HepG2 (cell line): Measurements from ENCODE around the gene RALB. TPM values are rescaled to one million over a fixed set of nuclear protein-coding genes. Genes with fewer than 3 reads are reported as not detected.

Experiments
- ATAC-seq: fragments of 200-7000 bp; cut with Tn5 transposase; 3 replicates; pipeline ENCODE4 v1.9.1; 2020; ENCODE audit warnings: mild to moderate bottlenecking, moderate library complexity
- BruUV-seq: library from RNA; stranded (reverse); fragments of 400-500 nt; replicated peaks from 2 replicates; lab custom pipeline; 2021; lab: Mats Ljungman, UMichigan
- CTCF ChIA-PET: fragments of 300-600 bp; formaldehyde crosslinking; extraction: SDS; loops from one replicate; lab custom pipeline; 2021; ENCODE audit warnings: low total read pairs, inconsistent platforms, low intra/inter-chr PET ratio; lab: Yijun Ruan, JAX
- POLR2A ChIA-PET: fragments of 350-600 bp; sonication (Branson Sonifier 250); formaldehyde crosslinking; loops from one replicate; lab custom pipeline; 2020; ENCODE audit warnings: antibody characterized with exemption, inconsistent platforms; lab: Yijun Ruan, JAX
- DNase-seq: peaks from one replicate; pipeline ENCODE4 v3.0.0-alpha.2; 2015; ENCODE audit warnings: low spot score
- FAIRE-seq: peaks from 3 replicates; lab custom pipeline; 2011; peaks lifted over from hg19 to GRCh38; lab: Jason Lieb, UNC
- H2AFZ ChIP-seq: one replicate; pipeline ENCODE4 v1.6.1; 2011; ENCODE audit warnings: low read length, inconsistent platforms
- H3K27ac ChIP-seq: fragments of 300-600 bp; 3 replicates; pipeline ENCODE4 v1.8.0; 2011; ENCODE audit warnings: mixed run types, mild to moderate bottlenecking, mixed read lengths, low read length, inconsistent platforms; ENCODE audit not compliant: insufficient read depth; ENCODE audit errors: extremely low read length
- H3K27me3 ChIP-seq, 2 experiments: fragments of 200-600 bp in 1 of 2; 2 replicates in 1 of 2; 3 replicates in 1 of 2; pipeline versions ENCODE4 v1.6.0 to v1.8.0; 2011; ENCODE audit warnings: low read length in 2 of 2, mild to moderate bottlenecking in 2 of 2, moderate library complexity in 2 of 2, inconsistent platforms in 1 of 2; ENCODE audit not compliant: insufficient read depth in 2 of 2, control insufficient read depth in 1 of 2
- H3K36me3 ChIP-seq, 2 experiments: fragments of 200-600 bp in 1 of 2; replicated peaks in 1 of 2; 2 replicates in 1 of 2; 3 replicates in 1 of 2; pipeline versions ENCODE4 v1.5.1 to v1.8.0; 2011; ENCODE audit warnings: low read length in 2 of 2, inconsistent platforms in 1 of 2; ENCODE audit not compliant: insufficient read depth in 2 of 2, control insufficient read depth in 1 of 2
- H3K4me1 ChIP-seq: 2 replicates; pipeline ENCODE4 v1.5.1; 2012; ENCODE audit warnings: low read length, inconsistent platforms; ENCODE audit not compliant: insufficient read depth
- H3K4me2 ChIP-seq: 2 replicates; pipeline ENCODE4 v1.6.0; 2011; ENCODE audit warnings: low read depth, low read length, inconsistent platforms
- H3K4me3 ChIP-seq, 3 experiments: fragments of 200-600 bp in 1 of 3; sonication (generic), shearing (Covaris generic) in 1 of 3; replicated peaks in 1 of 3; 2 replicates each; pipeline ENCODE4 v1.5.1; 2011 to 2016; ENCODE audit warnings: low read length in 3 of 3, inconsistent platforms in 2 of 3, low read depth in 2 of 3, mild to moderate bottlenecking in 2 of 3, control low read depth in 1 of 3, mixed read lengths in 1 of 3; ENCODE audit not compliant: insufficient read depth in 1 of 3
- H3K79me2 ChIP-seq: one replicate; pipeline ENCODE4 v1.6.1; 2011; ENCODE audit warnings: low read length, inconsistent platforms; ENCODE audit not compliant: insufficient read depth
- H3K9ac ChIP-seq: 2 replicates; pipeline ENCODE4 v1.6.0; 2011; ENCODE audit warnings: mild to moderate bottlenecking, low read depth, low read length, inconsistent platforms; ENCODE audit not compliant: insufficient read depth
- H3K9me3 ChIP-seq: 2 replicates; pipeline ENCODE4 v1.5.1; 2012; ENCODE audit warnings: mild to moderate bottlenecking, low read length
- H4K20me1 ChIP-seq: 2 replicates; pipeline ENCODE4 v1.6.0; 2011; ENCODE audit warnings: inconsistent platforms, mild to moderate bottlenecking, low read length, moderate library complexity; ENCODE audit not compliant: insufficient read depth
- CHD2 ChIP-seq: IDR thresholded peaks from 2 replicates; pipeline ENCODE4 v1.6.1; 2011; ENCODE audit warnings: low read depth, low read length, improper control_type of control experiment
- CREBL2 ChIP-seq: sonication (generic); formaldehyde crosslinking; IDR thresholded peaks from 2 replicates; pipeline ENCODE4 v1.8.1; 2023; ENCODE audit warnings: missing genetic modification reagents, mild to moderate bottlenecking, borderline replicate concordance
- EZH2 ChIP-seq: conservative IDR thresholded peaks from 2 replicates; pipeline ENCODE4 v1.6.1; 2012; ENCODE audit warnings: mild to moderate bottlenecking, low read depth, low read length, moderate library complexity
- GFI1 ChIP-seq: sonication (generic); formaldehyde crosslinking; IDR thresholded peaks from 2 replicates; pipeline ENCODE4 v1.5.0; 2020; ENCODE audit warnings: missing genetic modification reagents, mild to moderate bottlenecking, borderline replicate concordance
- JUND ChIP-seq: sonication (generic); formaldehyde crosslinking; IDR thresholded peaks from 2 replicates; pipeline ENCODE4 v1.8.0; 2022; ENCODE audit warnings: mild to moderate bottlenecking, missing genetic modification reagents
- KDM1A ChIP-seq: IDR thresholded peaks from 2 replicates; pipeline ENCODE4 v1.6.1; 2016; ENCODE audit warnings: missing compliant biosample characterization
- KDM3A ChIP-seq: IDR thresholded peaks from 2 replicates; pipeline ENCODE4 v1.6.1; 2018; ENCODE audit warnings: low read depth, missing compliant biosample characterization
- SETDB1 ChIP-seq: sonication (generic); formaldehyde crosslinking; IDR thresholded peaks from 2 replicates; pipeline ENCODE4 v1.5.1; 2020; ENCODE audit warnings: missing genetic modification reagents, mild to moderate bottlenecking, borderline replicate concordance
- SIN3B ChIP-seq: fragments of 150-350 bp; IDR thresholded peaks from 2 replicates; pipeline ENCODE4 v1.6.1; 2014; ENCODE audit warnings: low read length
- TBX3 ChIP-seq: fragments of 450-650 bp; IDR thresholded peaks from 2 replicates; pipeline ENCODE4 v1.6.1; 2017; ENCODE audit warnings: antibody characterized with exemption, mild to moderate bottlenecking, inconsistent platforms, borderline replicate concordance
- TMF1 ChIP-seq: sonication (generic); formaldehyde crosslinking; IDR thresholded peaks from 2 replicates; pipeline ENCODE4 v1.8.1; 2022; ENCODE audit warnings: low read depth, missing genetic modification reagents
- ZNF207 ChIP-seq: fragments of 450-650 bp; IDR thresholded peaks from 2 replicates; pipeline ENCODE4 v1.6.1; 2016; ENCODE audit warnings: antibody characterized with exemption, borderline replicate concordance
- ZNF292 ChIP-seq: sonication (generic); formaldehyde crosslinking; IDR thresholded peaks from 2 replicates; pipeline ENCODE4 v1.8.1; 2022; ENCODE audit warnings: mild to moderate bottlenecking, low read depth, missing genetic modification reagents, borderline replicate concordance
- ZNF543 ChIP-seq: sonication (generic); formaldehyde crosslinking; IDR thresholded peaks from 2 replicates; pipeline ENCODE4 v1.4.0; 2020; ENCODE audit warnings: mild to moderate bottlenecking, missing genetic modification reagents
- ZNF597 ChIP-seq: sonication (generic); formaldehyde crosslinking; IDR thresholded peaks from 2 replicates; pipeline ENCODE4 v1.5.0; 2020; ENCODE audit warnings: missing genetic modification reagents
- ZNF619 ChIP-seq: sonication (generic); formaldehyde crosslinking; IDR thresholded peaks from 2 replicates; pipeline ENCODE4 v1.4.0; 2020; ENCODE audit warnings: mild to moderate bottlenecking, missing genetic modification reagents
- ZNF768 ChIP-seq: sonication (generic); formaldehyde crosslinking; IDR thresholded peaks from 2 replicates; pipeline ENCODE4 v1.4.0; 2020; ENCODE audit warnings: missing genetic modification reagents
- WGBS: methylation state at CpG from one replicate; pipeline ENCODE4 v1.1.6; 2017; ENCODE audit warnings: low lambda C conversion rate; 5-methylcytosine and 5-hydroxymethylcytosine counted together
- in situ Hi-C: cut with HindIII; loops from 2 replicates; pipeline ENCODE4 v1.10.0; 2017; ENCODE audit warnings: low pct_unique_long_range_greater_than_20kb; ENCODE audit not compliant: extremely low pct_ligation_motif_present
- intact Hi-C: fragments of 100-400 bp; cut with micrococcal nuclease; formaldehyde crosslinking; loops from one replicate; pipeline ENCODE4 v1.10.0; 2022; ENCODE audit not compliant: unreplicated experiment
- polyA plus RNA-seq, 8 experiments: library from polyadenylated mRNA; depleted of rRNA in 3 of 8; stranded (reverse) in 7 of 8; unstranded in 1 of 8; fragments of >200 nt; fragmentation: Illumina TruSeq in 4 of 8; extraction: Trizol in 4 of 8; gene quantifications; 2 replicates each; pipeline versions ENCODE4 v1.2.1 to v1.2.3, GENCODE V29; 2011 to 2016; ENCODE audit warnings: low read depth in 4 of 8, missing spikeins in 1 of 8, mixed read lengths in 1 of 8; ENCODE audit not compliant: insufficient read depth in 1 of 8
- total RNA-seq, 5 experiments: library from RNA; depleted of rRNA; stranded (reverse); fragments of >200 nt; fragmentation: Illumina TruSeq; extraction: Trizol; gene quantifications; 2 replicates each; pipeline ENCODE4 v1.2.3, GENCODE V29; 2016; ENCODE audit warnings: low read depth in 1 of 5

RALB gene
- total and polyA plus RNA-seq, 2 of the 13 experiments (the other 11 are each of a cell fraction or from before 2014, with no cell fraction given), result 37.8 to 43.2 TPM

GRCh38 chr2:120299004-120299403, 46.4 kb downstream of the RALB start:
- Histone ChIP-seq H3K4me3 (no peak overlapping the region), H4K20me1 (no peaks in the 10 kb centered on the region), H3K9me3 (no peaks in the 10 kb centered on the region), H3K36me3 (peaks cover 3 to 14% of the 10 kb centered on the region in 2 experiments; a peak in 3 of 5 replicates), H3K4me2 (no peak overlapping the region), H2AFZ (no peak overlapping the region), H3K79me2 (no peaks in the 10 kb centered on the region), H3K27me3 (no peaks in the 10 kb centered on the region), H3K27ac (no peak overlapping the region), H3K4me1 (no peaks in the 10 kb centered on the region), H3K9ac (no peak overlapping the region)
- intact Hi-C loops (no loop called here), in situ Hi-C loops (no loop called here)
- CTCF ChIA-PET, result no interaction called here
- POLR2A ChIA-PET, result no interaction called here
- no TSS peak for BruUV-seq
- ATAC-seq (no peak), DNase-seq (no peak), FAIRE-seq (no peak)
- WGBS, result 97% methylated on average over 9 of the region's 9 CpGs
- TF ChIP-seq GFI1 (CRISPR knock-in tag), result no peak
- TF ChIP-seq ZNF207, result no peak
- TF ChIP-seq ZNF768 (CRISPR knock-in tag), result no peak
- TF ChIP-seq SIN3B, result no peak
- no peak for TF ChIP-seq KDM1A (CRISPR knock-in tag)
- TF ChIP-seq CHD2, result no peak
- no peak for TF ChIP-seq SETDB1 (CRISPR knock-in tag)
- no peak for TF ChIP-seq ZNF597 (CRISPR knock-in tag)
- no peak for TF ChIP-seq TMF1 (CRISPR knock-in tag)
- TF ChIP-seq ZNF292 (CRISPR knock-in tag), result no peak
- TF ChIP-seq ZNF619 (CRISPR knock-in tag), result no peak
- no peak for TF ChIP-seq TBX3
- TF ChIP-seq ZNF543 (CRISPR knock-in tag), result no peak
- TF ChIP-seq KDM3A, result no peak
- TF ChIP-seq CREBL2, result no peak
- TF ChIP-seq EZH2, result no peak
- no peak for TF ChIP-seq JUND (CRISPR knock-in tag)
